K562 (cell line): Measurements from ENCODE around the gene NDUFS6. TPM values are rescaled to one million over a fixed set of nuclear protein-coding genes. Genes with fewer than 3 reads are reported as not detected.

Experiments
- E2F3 ChIP-seq: fragments of 250-450 bp; sonication (Bioruptor Pico); IDR thresholded peaks from 2 replicates; pipeline ENCODE4 v1.4.0; 2020; ENCODE audit warnings: mild to moderate bottlenecking
- ESRRA ChIP-seq: fragments of 450-650 bp; IDR thresholded peaks from 2 replicates; pipeline ENCODE4 v1.6.1; 2014; ENCODE audit warnings: low read depth, mild to moderate bottlenecking, moderate library complexity, borderline replicate concordance
- FUS ChIP-seq: fragments of 200-400 bp; formaldehyde crosslinking; optimal IDR thresholded peaks from 2 replicates; pipeline ENCODE3; 2017; ENCODE audit warnings: low read depth, low read length
- HOXB6 ChIP-seq: fragments of 250-450 bp; sonication (Bioruptor Pico); IDR thresholded peaks from 2 replicates; pipeline ENCODE4 v1.5.1; 2022; ENCODE audit warnings: mild to moderate bottlenecking, borderline replicate concordance
- KDM5B ChIP-seq: fragments of 200-600 bp; sonication (generic); IDR thresholded peaks from 2 replicates; pipeline ENCODE4 v1.6.1; 2012; ENCODE audit warnings: low read depth, mild to moderate bottlenecking, moderate library complexity, low read length, control low read depth, inconsistent platforms; ENCODE audit not compliant: insufficient replicate concordance
- MTF1 ChIP-seq: fragments of 250-450 bp; sonication (Bioruptor Pico); IDR thresholded peaks from 2 replicates; pipeline ENCODE4 v1.9.0; 2021; ENCODE audit warnings: moderate library complexity, mild to moderate bottlenecking, inconsistent platforms, borderline replicate concordance
- RCOR1 ChIP-seq, 2 experiments: IDR thresholded peaks; 2 replicates each; pipeline ENCODE4 v1.6.1; 2012; ENCODE audit warnings: low read depth in 2 of 2, low read length in 2 of 2, borderline replicate concordance in 1 of 2, improper control_type of control experiment in 1 of 2
- SOX6 ChIP-seq: fragments of 450-650 bp; IDR thresholded peaks from 2 replicates; pipeline ENCODE4 v1.6.1; 2014; ENCODE audit warnings: mild to moderate bottlenecking
- TAF9B ChIP-seq: fragments of 450-650 bp; IDR thresholded peaks from 2 replicates; pipeline ENCODE4 v1.6.1; 2018; ENCODE audit warnings: mild to moderate bottlenecking; ENCODE audit not compliant: partially characterized antibody
- TOE1 ChIP-seq, 2 experiments: fragments of 450-650 bp in 1 of 2; sonication (generic) in 1 of 2; formaldehyde crosslinking in 1 of 2; IDR thresholded peaks; 2 replicates each; pipeline versions ENCODE4 v1.7.1 to v1.8.0; 2016 to 2022; ENCODE audit warnings: borderline replicate concordance in 2 of 2, mild to moderate bottlenecking in 2 of 2, antibody characterized with exemption in 1 of 2, inconsistent platforms in 1 of 2, low read depth in 1 of 2, missing genetic modification reagents in 1 of 2, moderate library complexity in 1 of 2
- TRIM24 ChIP-seq, 2 experiments: fragments of 450-650 bp; IDR thresholded peaks; 2 replicates each; pipeline ENCODE4 v1.6.1; 2016
- XRCC4 ChIP-seq: IDR thresholded peaks from one replicate; pipeline ENCODE4 v1.6.1; 2011; ENCODE audit not compliant: insufficient read depth, insufficient read length; ENCODE audit errors: extremely low read depth
- ZNF263 ChIP-seq: sonication (generic); formaldehyde crosslinking; IDR thresholded peaks from 2 replicates; pipeline ENCODE4 v1.8.0; 2022; ENCODE audit warnings: mild to moderate bottlenecking, missing genetic modification reagents, borderline replicate concordance
- ZNF41 ChIP-seq: fragments of 250-450 bp; sonication (Bioruptor Pico); conservative IDR thresholded peaks from 2 replicates; pipeline ENCODE4 v1.4.0; 2020; ENCODE audit warnings: mild to moderate bottlenecking
- ZNF436 ChIP-seq: fragments of 250-450, 450-650 bp; sonication (Bioruptor Pico); formaldehyde crosslinking; IDR thresholded peaks from 2 replicates; pipeline ENCODE4 v1.7.0; 2020; ENCODE audit warnings: mild to moderate bottlenecking
- polyA plus RNA-seq, 8 experiments: library from polyadenylated mRNA; depleted of rRNA in 4 of 8; stranded (reverse) in 5 of 8; unstranded in 3 of 8; fragments of >200 nt; fragmentation: Nextera tagmentation in 2 of 8; fragmentation: Illumina TruSeq in 1 of 8; extraction: Ambion mirVana in 2 of 8; extraction: Trizol in 1 of 8; gene quantifications; 2 replicates each; pipeline versions ENCODE4 v1.2.1 to v1.2.3, GENCODE V29; 2011 to 2014; ENCODE audit warnings: inconsistent platforms in 1 of 8, missing spikeins in 1 of 8
- total RNA-seq, 7 experiments: library from RNA; depleted of rRNA in 6 of 7; stranded (reverse); fragments of >200 nt in 6 of 7; fragmentation: Illumina TruSeq in 2 of 7; extraction: Trizol in 2 of 7; gene quantifications; 2 replicates each; pipeline versions ENCODE4 v1.2.1 to v1.2.3, GENCODE V29; 2011 to 2021; ENCODE audit warnings: low replicate concordance in 1 of 7
- TF ChIP-seq, protein P1 (sequence below), 2 experiments: fragments of 250-450 bp in 1 of 2; fragments of 450-650 bp in 1 of 2; sonication (Bioruptor Pico) in 1 of 2; IDR thresholded peaks; 2 replicates each; pipeline versions ENCODE4 v1.6.1 to v1.8.0; 2016 to 2021; ENCODE audit warnings: mild to moderate bottlenecking in 2 of 2, moderate library complexity in 2 of 2, missing compliant biosample characterization in 1 of 2, missing genetic modification characterization in 1 of 2
- TF ChIP-seq, protein P2 (sequence below): sonication (generic); formaldehyde crosslinking; IDR thresholded peaks from 2 replicates; pipeline ENCODE4 v1.8.0; 2023; ENCODE audit warnings: mild to moderate bottlenecking, missing genetic modification reagents
- TF ChIP-seq, protein P3 (sequence below): fragments of 250-450 bp; sonication (Bioruptor Pico); IDR thresholded peaks from 2 replicates; pipeline ENCODE4 v1.4.0; 2020; ENCODE audit warnings: mild to moderate bottlenecking, moderate library complexity, borderline replicate concordance

The NDUFS6 gene
- total and polyA plus RNA-seq, 9 of the 15 experiments (the other 6 are each of a cell fraction or from before 2014, with no cell fraction given), result 36.1 to 291 (median 77.0) TPM

DNA sequence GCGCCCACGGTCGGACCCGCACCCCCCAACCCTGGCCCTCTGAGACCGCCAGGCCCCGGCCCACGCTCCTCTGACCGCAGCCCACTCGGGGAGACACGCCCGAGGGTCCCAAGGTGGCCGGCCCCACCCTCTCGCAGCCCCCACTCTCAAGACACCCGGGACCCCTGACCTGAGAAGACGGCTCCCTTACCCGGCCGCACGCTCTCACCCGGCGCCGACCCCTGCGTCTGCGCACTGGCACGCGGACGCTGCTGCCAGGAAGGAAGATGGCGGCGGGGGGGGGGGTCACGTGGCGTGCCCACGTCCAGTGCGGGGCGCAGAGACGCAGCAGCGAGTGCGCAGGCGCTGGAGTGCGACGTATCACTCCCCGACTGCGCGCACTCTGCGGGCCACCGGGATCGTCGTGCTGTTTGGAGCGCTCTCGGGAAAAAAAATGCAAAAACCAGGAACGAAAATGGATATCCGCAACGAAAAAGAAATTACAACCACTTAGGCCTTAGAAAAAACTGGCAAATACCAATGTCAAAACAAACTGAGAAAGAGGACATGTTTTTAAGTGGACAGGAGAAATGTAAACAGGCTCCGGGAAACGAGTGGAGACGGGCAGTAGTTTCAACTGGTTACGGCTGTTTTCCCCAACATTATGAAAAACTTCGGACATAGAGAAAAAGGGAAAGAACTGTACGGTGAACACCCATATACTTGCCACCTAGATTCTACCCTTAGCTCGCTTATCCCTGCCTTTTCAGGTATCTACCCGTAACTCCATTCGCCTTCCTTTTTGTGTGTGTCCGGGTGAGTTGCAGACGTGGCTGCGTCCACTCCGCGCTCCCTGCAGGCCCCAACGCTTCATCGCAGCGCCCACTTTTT is 1.4 kb upstream of the NDUFS6 start, which contains the start of gene MRPL36 (continued):
- TF ChIP-seq ESRRA, result no peak
- TF ChIP-seq, protein P1, sequence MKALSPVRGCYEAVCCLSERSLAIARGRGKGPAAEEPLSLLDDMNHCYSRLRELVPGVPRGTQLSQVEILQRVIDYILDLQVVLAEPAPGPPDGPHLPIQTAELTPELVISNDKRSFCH (CRISPR knock-in tag; IDR thresholded peaks at IDR 0.05), result no peak
- TF ChIP-seq, protein P1 (tag; IDR thresholded peaks at IDR 0.05), result no peak
- no peak for TF ChIP-seq ZNF436 (CRISPR knock-in tag)
- peak in 1 of 2 experiments; percentile 41; a peak in 1 of 4 replicates for TF ChIP-seq RCOR1 (IDR thresholded peaks at IDR 0.05; ENCODE audit: borderline replicate concordance in 1 of 2, low read depth in 2 of 2, low read length in 2 of 2)
- peak; percentile 84; the same call in 1 of the 2 replicates for TF ChIP-seq TOE1 (IDR thresholded peaks at IDR 0.05; ENCODE audit: borderline replicate concordance)
- no peak for TF ChIP-seq TOE1 (CRISPR knock-in tag; IDR thresholded peaks at IDR 0.05; ENCODE audit: borderline replicate concordance, low read depth)
- no peak for TF ChIP-seq FUS
- TF ChIP-seq ZNF41 (CRISPR knock-in tag), result no peak
- TF ChIP-seq, protein P2, sequence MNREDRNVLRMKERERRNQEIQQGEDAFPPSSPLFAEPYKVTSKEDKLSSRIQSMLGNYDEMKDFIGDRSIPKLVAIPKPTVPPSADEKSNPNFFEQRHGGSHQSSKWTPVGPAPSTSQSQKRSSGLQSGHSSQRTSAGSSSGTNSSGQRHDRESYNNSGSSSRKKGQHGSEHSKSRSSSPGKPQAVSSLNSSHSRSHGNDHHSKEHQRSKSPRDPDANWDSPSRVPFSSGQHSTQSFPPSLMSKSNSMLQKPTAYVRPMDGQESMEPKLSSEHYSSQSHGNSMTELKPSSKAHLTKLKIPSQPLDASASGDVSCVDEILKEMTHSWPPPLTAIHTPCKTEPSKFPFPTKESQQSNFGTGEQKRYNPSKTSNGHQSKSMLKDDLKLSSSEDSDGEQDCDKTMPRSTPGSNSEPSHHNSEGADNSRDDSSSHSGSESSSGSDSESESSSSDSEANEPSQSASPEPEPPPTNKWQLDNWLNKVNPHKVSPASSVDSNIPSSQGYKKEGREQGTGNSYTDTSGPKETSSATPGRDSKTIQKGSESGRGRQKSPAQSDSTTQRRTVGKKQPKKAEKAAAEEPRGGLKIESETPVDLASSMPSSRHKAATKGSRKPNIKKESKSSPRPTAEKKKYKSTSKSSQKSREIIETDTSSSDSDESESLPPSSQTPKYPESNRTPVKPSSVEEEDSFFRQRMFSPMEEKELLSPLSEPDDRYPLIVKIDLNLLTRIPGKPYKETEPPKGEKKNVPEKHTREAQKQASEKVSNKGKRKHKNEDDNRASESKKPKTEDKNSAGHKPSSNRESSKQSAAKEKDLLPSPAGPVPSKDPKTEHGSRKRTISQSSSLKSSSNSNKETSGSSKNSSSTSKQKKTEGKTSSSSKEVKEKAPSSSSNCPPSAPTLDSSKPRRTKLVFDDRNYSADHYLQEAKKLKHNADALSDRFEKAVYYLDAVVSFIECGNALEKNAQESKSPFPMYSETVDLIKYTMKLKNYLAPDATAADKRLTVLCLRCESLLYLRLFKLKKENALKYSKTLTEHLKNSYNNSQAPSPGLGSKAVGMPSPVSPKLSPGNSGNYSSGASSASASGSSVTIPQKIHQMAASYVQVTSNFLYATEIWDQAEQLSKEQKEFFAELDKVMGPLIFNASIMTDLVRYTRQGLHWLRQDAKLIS (CRISPR knock-in tag), result peak; percentile 68; the same call in 1 of the 2 replicates
- no peak for TF ChIP-seq MTF1
- TF ChIP-seq, protein P3, sequence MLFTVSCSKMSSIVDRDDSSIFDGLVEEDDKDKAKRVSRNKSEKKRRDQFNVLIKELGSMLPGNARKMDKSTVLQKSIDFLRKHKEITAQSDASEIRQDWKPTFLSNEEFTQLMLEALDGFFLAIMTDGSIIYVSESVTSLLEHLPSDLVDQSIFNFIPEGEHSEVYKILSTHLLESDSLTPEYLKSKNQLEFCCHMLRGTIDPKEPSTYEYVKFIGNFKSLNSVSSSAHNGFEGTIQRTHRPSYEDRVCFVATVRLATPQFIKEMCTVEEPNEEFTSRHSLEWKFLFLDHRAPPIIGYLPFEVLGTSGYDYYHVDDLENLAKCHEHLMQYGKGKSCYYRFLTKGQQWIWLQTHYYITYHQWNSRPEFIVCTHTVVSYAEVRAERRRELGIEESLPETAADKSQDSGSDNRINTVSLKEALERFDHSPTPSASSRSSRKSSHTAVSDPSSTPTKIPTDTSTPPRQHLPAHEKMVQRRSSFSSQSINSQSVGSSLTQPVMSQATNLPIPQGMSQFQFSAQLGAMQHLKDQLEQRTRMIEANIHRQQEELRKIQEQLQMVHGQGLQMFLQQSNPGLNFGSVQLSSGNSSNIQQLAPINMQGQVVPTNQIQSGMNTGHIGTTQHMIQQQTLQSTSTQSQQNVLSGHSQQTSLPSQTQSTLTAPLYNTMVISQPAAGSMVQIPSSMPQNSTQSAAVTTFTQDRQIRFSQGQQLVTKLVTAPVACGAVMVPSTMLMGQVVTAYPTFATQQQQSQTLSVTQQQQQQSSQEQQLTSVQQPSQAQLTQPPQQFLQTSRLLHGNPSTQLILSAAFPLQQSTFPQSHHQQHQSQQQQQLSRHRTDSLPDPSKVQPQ (CRISPR knock-in tag), result no peak
- TF ChIP-seq TRIM24 (IDR thresholded peaks at IDR 0.05), result peak; percentile 8 to 81; a peak in 2 of 4 replicates
- TF ChIP-seq HOXB6 (CRISPR knock-in tag), result no peak
- TF ChIP-seq TAF9B, result peak; percentile 76
- TF ChIP-seq ZNF263, result peak; percentile 54; the same call in 1 of the 2 replicates
- TF ChIP-seq E2F3 (CRISPR knock-in tag), result no peak
- no peak for TF ChIP-seq XRCC4
- no peak for TF ChIP-seq SOX6
- peak; percentile 14 for TF ChIP-seq KDM5B
